CD4-positive, alpha-beta T cell treated with Interleukin-17A for 4 hours (primary cell): ENCODE data around the gene TFR2.
"Not testable (repeated sequence)": the region's sequence is repeated elsewhere in the genome, so short reads cannot be mapped to it uniquely, and the experiment has no call there.

Source experiments
- DNase-seq: peaks from one replicate; pipeline ENCODE4 v3.0.0-alpha.2; 2020; ENCODE audit warnings: mixed read lengths

Gene TFR2

DNA sequence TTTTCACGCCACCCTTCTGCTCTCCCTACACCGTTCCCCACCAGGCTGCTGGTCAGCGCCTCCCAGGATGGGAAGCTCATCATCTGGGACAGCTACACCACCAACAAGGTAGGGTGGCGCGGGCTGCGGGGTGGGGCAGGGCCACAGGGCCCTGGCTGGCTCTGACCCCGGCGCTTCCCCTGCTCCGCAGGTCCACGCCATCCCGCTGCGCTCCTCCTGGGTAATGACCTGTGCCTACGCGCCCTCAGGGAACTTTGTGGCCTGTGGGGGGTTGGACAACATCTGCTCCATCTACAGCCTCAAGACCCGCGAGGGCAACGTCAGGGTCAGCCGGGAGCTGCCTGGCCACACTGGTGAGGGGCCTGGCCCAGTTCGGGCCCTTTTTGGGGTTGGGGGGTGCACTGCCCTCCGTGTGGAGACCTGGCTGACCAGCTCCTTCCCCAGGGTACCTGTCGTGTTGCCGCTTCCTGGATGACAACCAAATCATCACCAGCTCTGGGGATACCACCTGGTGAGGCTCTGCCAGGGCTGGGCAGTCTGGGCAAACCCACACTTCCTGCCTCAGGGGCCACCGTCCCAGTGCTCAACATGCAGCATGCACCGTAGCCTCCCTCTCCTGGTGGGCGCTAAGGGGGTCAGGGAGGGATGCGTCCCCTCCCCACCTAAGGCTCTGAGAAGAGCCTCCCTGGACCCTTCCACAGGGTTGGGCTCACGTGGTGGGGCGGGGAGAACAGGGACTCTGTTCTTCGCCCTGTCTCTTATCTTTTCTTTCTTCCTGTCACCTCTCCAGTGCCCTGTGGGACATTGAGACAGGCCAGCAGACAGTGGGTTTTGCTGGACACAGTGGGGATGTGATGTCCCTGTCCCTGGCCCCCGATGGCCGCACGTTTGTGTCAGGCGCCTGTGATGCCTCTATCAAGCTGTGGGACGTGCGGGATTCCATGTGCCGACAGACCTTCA, 36.2 kb upstream of the TFR2 start:
- no peak for DNase-seq

DNA sequence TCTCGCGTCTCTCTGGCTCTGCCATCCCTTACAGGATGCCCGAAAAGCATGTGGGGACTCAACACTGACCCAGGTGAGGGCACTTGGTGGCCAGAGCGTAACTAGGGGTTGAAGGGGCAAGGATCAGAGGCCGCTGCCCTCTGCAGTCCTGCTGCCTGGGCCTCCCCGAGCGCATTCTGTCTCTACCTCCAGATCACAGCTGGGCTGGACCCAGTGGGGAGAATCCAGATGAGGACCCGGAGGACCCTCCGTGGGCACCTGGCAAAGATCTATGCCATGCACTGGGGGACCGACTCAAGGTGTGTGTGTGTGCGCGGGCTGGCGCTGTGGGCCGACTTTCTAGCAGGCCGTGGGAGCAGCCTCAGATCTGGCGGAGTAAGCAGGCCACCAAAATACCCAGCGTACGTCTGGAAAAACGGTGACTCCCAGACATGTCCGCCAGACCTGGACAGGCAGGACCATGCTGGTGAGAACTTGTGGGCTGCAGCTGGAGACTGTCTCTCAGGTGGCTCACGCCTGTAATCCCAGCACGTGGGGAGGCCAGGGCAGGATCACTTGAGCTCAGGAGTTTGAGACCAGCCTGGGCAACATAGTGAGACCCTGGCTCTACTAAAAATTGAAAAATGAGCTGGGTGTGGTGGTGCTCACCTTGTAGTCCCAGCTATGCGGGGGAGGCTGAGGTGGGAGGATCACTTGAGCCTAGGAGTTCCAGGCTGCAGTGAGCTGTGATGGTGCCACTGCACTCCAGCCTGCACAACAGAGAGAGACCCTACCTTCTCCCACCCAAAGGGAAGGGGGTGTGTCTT, 35.4 kb upstream of the TFR2 start:
- no peak for DNase-seq

DNA sequence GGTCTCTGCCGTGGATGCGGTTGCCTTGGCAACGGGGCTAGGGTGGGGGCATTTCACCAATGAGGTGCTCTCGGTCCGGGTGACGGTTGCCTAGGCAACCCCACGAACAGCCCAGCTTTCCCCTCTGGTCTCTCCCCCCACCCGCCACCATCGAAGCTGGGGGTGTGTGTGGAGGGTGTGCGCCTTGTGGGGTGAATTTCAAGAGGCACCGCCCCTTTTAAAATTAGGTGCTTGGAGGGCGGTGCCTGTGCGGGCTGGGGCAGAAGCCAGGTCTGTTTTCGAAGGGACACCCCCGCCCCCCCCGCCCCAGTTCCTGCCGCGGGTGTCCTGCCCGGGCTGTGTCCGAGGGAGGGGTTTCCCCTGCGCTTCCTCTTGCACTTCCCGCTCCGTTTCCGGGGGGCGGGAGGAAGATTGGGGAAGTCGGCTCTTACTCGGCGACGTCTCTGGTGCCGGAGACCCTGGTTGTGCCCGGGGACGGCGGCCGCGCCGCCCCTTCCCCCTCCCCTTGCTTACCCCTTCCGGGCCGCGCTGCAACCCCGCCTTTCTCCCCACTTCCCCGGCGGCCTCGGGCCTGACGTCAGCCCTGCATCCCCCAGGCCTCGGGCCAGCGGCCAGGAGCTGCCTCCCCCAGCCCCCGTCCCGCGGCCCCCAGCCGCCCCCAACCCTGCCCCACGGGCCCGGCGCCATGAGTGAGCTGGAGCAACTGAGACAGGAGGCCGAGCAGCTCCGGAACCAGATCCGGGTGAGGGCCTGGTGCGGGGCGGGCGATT, 34.4 kb upstream of the TFR2 start:
- DNase-seq, result peak; percentile 90

DNA sequence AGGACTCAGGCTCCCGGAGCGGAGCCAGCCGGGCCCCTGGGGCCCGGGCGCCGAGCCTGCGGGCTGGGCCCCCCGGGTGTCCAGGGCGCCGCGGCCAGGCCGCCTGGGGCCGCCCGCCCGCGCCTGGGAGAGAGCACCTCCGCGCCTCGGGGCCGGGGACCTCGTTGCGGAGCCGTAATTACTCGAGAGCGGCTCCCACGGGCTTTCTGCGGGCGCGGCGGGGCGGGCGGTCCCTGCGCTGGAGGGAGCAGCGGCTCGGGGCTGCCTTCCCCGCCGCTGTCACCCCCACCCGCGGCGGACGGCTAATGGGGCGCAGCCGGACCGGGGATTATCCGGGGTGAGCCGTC, 33.7 kb upstream of the TFR2 start:
- no peak for DNase-seq

DNA sequence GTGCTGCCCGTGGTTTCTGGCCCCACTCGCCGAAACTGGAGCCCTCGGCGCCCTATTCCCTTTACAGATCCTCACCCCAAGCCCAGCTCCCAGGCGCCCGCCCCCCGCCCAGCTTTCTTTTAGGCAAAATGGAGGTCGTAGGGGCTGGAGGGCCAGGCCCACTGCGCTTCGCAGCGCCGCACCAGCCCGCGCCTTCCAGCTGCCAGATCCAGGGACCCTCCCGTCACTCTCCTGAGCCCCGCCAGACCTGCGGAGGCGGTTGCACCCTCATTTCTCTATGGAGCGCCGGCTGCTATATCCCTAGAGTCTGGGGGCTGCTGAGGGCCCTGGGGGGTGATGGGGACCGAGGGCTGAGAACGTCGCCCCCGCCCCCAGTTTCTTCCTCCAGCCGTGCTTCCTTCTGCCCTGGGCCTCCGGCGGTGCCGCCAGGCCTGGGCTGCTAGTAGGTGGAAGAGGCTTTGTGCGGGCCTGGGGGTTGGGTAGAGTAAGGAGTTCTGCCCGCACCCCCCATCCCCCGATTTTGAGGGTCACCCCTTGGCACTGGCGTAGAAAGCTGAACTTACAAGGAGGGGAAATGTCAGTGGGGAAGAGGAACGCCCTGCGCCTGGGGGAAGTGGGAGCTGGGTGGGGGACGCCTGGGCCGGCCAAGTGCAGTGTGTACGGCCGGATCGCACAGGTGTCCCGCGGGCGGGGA, 33.2 kb upstream of the TFR2 start:
- DNase-seq, result peak; percentile 42

DNA sequence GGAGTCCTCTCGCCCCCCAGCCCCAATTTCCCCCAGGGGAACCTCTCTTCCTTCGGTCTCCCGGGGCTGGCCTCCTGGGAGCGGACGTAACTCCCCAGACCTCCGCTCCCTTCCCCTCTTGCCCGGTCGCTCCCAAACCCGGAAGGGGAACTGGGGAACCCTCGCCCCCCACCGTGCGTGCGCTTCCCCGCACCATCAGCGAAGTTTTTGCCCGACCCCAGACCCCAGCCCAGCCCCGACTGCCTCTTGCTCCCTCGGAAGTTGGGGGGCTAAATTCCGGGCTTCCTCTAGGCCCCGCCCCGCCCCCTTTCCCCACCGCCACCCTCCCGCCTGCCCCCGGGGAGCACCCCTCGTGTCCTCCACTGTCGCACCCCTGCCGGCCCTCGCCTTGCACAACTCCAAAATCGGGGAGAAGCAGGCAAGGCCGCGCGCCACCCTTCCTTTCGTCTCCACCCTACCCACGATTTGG, 32.6 kb upstream of the TFR2 start:
- DNase-seq, result peak; percentile 59

DNA sequence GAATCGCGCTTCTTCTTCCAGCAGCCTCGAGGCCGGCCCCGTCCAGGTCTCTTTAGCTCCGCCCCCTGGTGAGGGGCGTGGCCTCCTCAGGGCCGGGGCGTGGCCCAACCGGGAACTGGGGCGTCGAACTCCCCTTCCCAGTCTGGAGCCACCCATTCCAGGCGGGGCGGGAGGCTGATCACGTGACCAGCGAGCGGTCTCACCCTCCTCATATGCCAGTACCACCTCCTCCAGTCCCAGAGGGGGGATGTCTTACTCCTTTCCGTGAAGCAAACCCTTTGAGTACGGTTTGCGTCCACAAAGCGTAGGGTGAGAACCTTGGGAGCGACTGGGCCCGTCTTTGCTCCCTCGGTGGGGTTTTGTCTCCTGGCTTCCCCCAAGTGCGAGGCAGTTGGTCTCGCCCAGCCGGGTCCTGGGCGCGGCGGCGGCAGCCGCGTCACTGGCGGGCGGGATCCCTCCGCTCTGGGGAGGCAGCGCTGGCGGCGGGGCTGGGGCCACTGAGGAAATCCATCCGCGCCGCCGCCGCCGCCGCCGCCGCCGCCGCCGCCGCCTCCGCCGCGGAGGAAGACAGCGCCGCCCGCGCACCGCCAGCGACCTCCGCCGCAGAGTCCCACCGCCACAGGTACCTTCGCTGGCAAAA, 32.1 kb upstream of the TFR2 start, which contains the start of gene GNB2:
Gene GNB2 (plus strand): TSS at position 439 of the 640 bp plus-strand sequence. CDS start 2,526 bp downstream, outside the sequence.
- peak; percentile 99 for DNase-seq

DNA sequence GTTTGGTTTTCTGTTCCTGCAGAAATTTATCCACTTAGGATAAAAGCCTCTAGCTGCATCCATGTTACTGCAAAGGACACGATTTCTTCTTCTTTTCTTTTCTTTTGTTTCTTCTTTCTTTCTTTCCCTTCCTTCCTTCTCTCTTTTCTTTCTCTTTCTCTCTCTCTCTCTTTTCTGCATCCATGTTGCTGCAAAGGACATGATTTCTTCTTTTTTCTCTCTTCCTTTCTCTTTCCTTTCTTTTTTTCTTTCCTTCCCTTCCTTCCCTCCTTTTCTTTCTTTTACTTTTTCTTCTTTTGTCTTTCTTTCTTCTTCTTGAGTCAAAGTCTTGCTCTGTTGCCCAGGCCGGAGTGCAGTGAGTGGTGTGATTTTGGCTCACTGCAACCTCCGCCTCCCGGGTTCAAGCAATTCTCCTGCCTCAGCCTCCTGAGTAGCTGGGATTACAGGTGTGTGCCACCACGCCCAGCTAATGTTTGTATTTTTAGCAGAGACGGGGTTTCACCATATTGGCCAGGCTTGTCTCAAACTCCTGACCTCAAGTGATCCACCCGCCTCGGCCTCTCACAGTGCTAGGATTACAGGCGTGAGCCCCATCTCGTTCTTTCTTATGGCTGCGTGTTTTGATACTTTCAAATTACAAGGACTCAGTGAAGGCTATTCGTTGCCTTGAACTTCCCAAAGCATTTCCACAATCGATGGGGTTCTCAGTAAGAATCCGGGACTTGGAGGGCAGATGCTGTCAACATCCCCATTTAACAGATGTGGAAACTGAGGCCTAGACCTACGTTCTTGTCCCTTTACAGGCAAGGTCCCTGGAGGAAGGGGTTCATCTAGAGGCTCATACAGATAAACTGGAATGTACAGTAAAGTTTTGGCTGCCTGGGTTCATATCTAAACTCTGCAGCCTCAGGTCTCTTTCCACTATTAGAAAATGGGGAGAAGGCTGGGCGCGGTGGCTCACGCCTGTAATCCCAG, 30.3 kb upstream of the TFR2 start:
- DNase-seq, result no peak

DNA sequence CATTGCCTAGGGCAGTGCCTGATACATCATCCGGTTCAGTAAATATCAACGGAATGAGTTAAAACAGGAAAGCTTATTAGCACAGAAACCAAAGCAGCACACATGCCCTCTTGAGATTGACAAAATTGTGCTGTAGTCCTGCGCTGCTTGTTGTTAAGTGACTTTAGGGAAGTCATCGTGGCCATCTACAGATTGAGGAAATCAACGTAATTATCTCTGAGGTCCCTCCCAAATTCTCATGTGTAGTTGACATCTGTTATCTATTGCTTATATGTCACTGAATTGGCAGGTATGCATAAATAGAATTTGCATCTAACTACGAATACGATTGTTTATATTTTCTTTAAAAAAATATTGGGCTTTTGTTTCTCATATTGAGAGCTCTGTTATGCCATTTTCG, 28.7 kb upstream of the TFR2 start:
- no peak for DNase-seq

DNA sequence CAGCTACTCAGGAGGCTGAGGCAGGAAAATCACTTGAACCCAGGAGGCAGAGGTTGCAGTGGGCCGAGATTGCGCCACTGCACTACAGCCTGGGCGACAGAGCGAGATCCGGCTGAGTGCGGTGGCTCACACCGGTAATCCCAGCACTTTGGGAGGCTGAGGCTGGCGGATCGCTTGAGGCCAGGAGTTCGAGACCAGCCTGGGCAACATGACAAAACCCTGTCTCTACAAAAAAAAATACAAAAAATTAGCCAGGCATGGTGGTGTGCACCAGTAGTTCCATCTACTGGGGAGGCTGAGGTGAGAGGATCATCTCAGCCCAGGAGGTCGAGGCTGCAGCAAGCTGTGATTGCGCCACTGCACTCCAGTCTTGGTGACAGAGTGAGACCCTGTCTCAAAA, 27.8 kb upstream of the TFR2 start:
- DNase-seq, result not testable (repeated sequence)

DNA sequence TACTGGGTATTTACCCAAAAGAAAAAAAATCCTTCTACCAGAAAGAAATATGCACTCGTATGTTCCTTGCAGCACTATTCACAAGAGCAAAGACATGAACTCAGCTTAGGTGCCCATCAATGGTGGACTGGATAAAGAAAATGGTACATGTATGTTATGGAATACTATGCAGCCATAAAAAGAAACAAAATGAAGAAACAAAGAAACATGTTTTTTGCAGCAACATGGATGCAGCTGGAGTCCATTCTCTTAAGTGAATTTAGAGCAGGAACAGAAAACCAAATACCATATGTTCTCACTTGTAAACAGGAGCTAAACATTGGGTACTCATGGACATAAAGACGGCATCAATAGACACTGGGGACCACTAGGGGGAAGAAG, 26.7 kb upstream of the TFR2 start:
- no peak for DNase-seq

DNA sequence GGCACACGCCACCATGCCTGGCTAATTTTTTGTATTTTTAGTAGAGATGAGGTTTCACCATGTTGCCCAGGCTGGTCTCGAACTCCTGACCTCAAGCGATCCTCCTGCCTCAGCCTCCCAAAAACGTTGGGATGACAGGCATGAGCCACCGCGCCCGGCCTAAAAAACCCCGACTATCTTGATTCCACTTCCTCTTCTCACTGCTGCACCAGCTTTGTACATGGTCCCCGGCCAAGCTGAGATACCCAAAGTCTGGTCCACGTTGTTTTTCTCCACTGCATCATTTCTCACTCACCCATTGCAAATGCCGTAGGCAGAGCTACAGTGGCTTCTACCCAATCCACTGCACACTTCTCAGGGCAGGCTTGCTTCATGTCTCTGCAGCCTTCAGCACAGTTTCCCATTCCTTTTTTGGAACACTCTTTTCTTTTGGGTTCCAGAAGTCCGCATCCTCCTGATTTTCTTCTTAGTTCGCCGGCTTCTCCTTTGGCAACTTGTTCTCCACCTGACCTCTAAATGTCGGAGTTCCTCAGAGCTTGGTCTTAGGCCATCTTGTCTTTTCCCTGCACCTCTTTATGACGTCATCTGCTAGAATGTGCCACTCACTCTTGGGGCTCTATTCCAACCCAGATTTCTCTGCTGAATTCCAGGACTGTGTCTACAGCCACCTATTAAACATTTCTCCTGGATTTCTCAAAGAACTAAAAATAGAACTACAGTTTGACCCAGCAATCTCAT, 26.1 kb upstream of the TFR2 start:
- DNase-seq, result no peak

DNA sequence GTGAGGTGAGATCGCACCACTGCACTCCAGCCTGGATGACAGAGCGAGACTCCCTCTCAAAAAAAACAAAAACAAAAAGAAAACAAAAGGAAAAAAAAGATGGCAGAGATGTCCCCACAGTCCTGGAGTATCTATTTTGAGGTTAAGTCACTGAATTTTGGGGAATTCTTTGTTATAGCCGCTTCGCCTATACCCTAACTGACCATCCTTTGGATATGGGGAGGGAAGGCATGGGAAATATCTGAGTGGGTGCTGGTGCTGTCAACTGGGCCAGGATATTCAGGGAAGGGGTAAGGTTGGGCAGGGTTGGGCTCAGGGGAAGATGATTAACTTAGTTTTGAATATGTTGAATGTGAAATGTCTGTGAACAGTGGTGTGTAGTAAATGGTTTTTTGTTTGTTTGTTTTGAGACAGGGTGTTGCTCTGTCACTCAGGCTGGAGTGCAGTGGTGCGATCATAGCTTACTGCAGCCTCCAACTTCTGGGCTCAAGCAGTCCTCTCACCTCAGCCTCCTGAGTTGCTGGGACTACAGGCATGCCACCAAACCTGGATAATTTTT, 23.9 kb upstream of the TFR2 start:
- DNase-seq, result no peak

DNA sequence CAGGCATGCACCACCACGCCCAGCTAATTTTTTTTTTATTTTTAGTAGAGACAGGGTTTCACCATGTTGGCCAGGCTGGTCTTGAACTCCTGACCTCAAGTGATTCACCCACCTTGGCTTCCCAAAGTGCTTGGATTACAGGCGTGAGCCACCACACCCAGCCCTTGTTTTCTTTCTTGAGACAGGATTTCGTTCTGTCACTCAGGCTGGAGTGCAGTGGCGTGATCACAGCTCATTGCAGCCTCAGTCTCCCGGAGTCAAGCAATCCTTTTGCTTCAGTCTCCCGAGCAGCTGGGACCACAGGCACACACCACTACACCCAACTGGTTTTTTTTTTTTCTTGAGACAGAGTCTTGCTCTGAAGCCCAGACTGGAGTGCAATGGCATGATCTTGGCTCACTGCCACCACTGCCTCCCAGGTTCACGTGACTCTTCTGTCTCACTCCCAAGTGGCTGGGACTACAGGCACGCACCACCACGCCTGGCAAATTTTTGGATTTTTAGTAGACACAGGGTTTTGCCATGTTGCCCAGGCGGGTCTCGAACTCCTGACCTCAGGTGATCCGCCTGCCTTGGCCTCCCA, 20.9 kb upstream of the TFR2 start:
- DNase-seq, result not testable (repeated sequence)

DNA sequence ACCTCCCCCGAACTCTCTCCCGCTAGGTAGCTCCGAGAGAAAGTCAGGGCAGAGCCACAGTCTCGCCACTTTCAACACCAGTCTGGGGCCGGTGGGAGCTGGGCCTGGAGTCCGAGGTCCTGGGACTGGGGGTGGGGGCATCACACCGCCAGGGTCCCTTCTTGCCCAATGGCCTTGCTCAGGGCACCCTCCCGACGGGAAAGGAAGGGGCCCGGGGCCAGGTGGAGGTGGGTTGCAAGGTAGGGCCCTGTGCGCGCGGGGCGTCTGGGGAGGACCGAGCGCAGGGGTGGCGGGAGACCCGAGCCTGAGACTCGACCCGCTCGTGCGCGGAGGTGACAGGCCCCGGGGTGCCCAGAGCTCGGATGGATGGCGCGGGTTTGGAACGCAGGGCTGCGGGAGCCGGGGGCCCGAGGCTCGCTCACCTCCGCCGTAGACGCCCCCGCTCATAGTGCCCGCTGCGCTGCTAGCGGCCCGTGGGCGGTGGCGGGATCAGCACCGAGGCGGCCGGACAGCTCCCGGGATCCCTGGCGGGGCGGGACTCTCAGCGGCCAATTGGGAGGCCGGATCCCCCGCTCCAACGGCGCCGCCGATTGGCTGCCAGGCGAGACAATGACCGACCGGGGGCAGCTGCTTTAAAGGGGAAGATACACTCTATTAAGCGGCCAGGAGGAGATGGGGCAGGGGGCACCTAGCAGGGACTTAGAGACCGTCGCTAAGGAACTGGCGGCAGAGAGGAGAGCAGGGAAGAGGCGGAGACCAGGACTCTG, 14.7 kb upstream of the TFR2 start, which contains the start of gene ACTL6B:
Gene ACTL6B (minus strand): TSS at position 541 of the 767 bp plus-strand sequence. CDS start 94 bp downstream, at position 447.
- peak; percentile 58 for DNase-seq

DNA sequence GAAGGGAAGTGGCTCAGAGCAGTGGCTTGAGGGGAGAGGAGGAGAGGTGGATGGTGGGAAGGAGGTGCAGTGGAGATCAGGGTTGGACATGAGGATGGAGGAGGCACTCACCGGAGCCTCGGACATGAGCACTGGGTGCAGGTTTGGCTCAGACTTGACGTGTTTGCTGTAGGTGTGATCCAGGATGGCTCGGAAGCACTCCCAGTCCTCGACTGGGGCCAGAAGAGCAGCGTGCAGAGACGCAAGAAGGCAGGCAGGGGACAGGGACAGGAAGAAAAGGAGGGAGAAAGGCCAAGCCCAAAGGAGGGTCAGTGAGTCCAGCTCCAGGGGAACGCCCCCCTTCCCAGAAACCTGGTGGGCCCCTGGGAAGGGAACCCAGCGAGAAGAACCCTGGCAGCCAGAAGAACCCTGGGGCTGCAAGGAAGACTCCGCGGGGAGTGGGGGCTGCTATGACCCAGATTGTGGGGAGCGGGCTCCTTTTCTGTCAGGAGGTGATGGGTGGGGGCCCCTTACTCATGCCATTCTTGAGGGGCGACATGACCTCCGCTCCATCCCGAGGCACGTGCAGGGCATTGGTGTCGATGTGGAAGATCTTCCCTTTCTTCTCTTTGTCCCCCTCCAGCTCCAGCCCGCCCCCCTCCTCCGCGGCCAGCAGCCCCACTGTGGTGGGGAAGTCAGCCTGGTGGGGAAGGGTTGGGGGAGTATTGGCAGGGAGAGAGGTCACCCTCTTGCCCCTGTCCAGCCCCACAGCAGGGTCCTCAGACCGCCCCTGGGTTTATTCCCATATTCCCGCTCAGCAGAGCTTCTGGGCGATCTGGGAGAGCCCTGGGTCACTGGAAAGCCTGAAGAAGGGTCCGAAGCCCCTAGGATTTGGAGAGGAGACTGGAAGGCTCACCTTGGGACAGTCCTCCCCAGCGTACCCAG, 13.8 kb upstream of the TFR2 start:
- no peak for DNase-seq
